AG09319 (cell line): ENCODE results near the gene CPA3.

ENCODE experiments used
- DNase-seq: peaks from one replicate; pipeline ENCODE4 v3.0.0-alpha.2; 2010; ENCODE audit warnings: low read depth; ENCODE audit errors: extremely low read depth
- CTCF ChIP-seq: IDR thresholded peaks from 2 replicates; pipeline ENCODE4 v1.5.1; 2011; ENCODE audit warnings: low read depth, mild to moderate bottlenecking, inconsistent platforms, low read length, moderate library complexity

The CPA3 gene

GRCh38 chr3:148911592-148911991 lies 46.5 kb downstream of the CPA3 start:
- no peak for DNase-seq
- TF ChIP-seq CTCF: no peak

- DNase-seq: no peak
- no peak for TF ChIP-seq CTCF
Observed at GRCh38 chr3:148914936-148915690, 50.0 kb downstream of the CPA3 start.

- no peak for DNase-seq
- no peak for TF ChIP-seq CTCF
Observed at GRCh38 chr3:148916132-148916531, 51.0 kb downstream of the CPA3 start.

- DNase-seq: no peak
- TF ChIP-seq CTCF: no peak
Observed at GRCh38 chr3:148922467-148922866, 57.4 kb downstream of the CPA3 start.

- no peak for TF ChIP-seq CTCF
- DNase-seq: no peak
Observed at GRCh38 chr3:148923592-148923991, 58.5 kb downstream of the CPA3 start.

GRCh38 chr3:148924562-148924961 lies 59.5 kb downstream of the CPA3 start:
- no peak for DNase-seq
- no peak for TF ChIP-seq CTCF

GRCh38 chr3:148925845-148926244 lies 60.7 kb downstream of the CPA3 start:
- DNase-seq: no peak
- no peak for TF ChIP-seq CTCF
